HG02798 (cell line): Measurements from ENCODE around the gene CLEC3A.
"Not testable (repeated sequence)": the region's sequence is repeated elsewhere in the genome, so short reads cannot be mapped to it uniquely, and the experiment has no call there.

ENCODE experiments used
- ATAC-seq: cut with Tn5 transposase; IDR thresholded peaks from one replicate; pipeline ENCODE4 v1.9.1; 2021; ENCODE audit warnings: mild to moderate bottlenecking; ENCODE audit not compliant: unreplicated experiment, poor library complexity

The CLEC3A gene, protein sequence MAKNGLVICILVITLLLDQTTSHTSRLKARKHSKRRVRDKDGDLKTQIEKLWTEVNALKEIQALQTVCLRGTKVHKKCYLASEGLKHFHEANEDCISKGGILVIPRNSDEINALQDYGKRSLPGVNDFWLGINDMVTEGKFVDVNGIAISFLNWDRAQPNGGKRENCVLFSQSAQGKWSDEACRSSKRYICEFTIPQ

DNA sequence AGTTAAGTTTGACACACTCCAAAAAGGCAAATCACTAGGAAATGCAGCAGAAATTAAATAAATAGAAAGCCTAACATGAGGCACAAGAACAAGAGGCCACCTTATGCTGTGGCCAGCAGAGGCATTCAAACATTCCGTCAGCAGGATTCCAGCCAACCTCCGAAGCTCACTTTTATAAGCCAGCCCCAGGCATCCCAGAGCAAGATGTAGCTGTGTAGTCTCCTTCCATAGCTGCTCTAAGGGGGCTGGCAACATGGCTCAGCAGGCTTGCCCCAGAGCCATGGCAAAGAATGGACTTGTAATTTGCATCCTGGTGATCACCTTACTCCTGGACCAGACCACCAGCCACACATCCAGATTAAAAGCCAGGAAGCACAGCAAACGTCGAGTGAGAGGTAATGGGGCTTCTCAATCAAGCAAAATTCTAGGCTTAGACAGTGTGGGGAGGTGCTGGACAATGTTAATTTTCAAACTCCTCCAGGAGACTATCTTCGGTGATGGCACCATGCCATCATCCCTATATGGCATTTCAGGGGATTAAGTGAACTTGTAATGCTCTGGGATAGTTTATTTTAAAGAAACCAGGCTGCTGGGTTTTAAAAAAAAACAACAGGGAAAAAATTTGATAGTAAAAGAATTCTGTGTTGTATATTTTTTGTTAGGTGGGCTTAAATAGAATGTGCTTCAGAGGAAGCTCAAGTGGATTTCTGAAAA, at the start of gene CLEC3A:
Gene CLEC3A (plus strand): TSS at position 202 of the 714 bp plus-strand sequence. CDS start 79 bp downstream, at position 281.
- ATAC-seq, result no peak

DNA sequence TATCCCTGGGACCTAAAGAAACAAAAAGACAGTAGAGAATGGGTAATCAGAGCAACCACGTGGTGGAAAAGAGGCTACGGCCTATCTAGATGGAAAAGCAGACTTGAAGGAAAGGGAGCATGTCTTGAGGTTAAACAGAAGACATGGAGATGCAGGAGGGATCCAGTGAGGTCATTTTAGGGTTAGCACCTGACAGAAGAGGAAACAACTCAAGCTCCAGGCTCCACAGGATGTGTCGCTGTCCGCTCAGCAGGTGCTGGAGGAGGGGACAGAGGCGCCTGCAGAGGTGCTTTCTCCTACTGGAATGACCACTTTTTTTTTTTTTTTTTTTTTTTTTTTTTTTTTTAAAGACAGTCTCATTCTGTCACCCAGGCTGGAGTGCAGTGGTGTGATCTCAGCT, 47.5 kb upstream of the CLEC3A start:
- ATAC-seq, result no peak

DNA sequence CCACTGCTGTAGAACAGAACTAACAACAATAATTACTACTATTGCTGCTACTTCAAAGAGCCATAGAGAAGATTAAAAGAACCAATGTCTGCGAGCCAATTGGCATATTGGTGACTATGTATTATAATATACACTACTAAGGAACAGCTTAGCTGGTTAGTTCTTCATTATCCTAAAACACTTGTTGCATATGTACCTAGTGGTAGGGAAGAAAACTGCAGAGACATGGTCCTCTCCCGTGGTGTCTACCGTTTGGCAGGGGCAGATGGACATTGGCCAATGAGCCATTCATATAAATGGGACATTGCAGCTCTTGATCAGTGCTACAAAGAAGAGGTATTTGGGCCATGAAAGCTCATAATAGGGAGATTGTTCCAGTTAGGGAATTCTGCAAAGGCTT, 46.4 kb upstream of the CLEC3A start:
- no peak for ATAC-seq

DNA sequence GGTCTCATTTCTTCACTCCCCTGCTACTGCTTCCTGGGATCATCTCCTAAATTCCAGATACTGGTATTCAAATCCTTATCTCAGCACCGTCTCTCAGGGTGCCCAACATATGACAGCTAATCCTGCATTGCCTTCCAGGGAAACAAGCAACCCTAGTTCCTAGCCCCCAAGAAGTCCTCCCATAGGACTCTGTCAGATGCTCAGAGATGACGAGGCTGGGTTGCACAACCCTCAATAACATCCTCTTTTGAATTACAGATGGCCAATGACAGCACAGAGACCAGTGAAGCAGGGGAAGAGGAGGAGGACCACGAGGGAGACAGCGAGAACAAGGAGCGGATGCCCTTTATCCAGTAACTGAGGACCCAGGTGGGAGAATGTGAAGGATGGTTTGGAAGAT, 45.0 kb upstream of the CLEC3A start:
- no peak for ATAC-seq

DNA sequence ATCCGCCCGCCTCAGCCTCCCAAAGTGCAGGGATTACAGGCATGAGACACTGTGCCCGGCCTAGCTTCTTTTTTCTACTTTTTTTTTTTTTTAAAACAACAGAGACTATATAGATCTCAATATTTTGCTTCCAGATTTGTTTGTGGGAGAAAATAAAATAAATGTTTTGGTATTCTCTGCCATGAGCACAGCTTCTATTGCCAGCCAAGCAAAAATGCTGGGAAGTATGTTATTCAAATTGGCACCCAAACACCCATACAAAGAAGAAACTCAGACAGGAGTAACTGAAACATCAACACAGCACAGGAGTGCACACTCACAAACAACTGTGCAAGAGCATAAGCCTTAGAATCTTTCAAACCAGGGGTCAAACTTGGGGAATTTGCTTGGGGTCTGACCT, 37.2 kb upstream of the CLEC3A start:
- no peak for ATAC-seq

DNA sequence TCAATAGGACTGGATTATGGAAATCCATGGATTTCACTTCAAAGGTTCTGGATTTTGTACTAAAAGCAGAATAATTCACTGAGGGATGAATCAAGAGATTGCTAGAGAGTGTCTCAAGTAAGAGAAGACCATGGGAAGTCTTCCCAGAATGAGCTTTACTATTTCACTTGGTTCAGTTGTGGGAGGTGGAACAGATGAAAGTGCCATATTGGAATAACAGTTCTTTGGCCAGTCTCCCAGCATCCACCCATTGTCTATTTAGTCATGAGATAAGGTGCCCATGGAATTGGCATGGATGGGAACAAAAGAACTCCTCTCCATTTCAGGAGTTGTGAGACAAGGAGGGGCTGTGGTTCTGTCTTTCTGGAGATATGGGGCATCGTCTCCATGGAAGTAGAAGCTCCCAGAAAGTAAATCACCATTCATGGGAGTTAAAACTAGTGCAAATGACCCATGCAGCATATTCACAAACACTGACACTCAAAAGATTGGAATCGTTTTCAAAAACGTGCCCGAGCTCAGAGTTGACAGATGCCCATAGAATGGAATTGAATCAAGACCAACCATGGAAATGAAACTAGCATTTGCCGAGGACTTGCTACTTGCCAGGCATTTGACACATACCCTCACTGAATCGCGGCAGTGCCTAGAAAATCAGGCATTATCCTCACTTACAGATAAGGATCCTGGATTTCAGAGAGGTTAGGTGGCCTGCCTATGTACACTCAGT, 36.2 kb upstream of the CLEC3A start:
- ATAC-seq, result no peak

DNA sequence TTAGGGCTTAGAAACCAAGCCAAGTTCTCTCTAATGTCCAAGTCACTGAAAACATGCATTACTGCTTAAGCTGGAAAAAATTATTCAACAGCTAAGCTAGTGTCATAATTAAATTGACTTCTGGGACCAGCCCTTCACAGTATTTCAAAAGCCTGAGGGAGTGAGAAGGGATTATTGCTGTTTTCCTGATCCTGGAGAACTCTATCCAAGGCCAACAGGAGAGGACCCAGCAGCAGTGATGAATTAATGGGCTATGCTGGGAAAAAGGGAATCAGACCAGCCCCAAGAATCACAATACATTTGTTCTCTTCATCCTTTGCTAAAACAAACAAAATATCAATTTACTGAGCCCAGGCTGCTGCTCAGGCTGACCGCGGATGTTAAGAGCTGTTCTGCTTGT, 34.5 kb upstream of the CLEC3A start:
- no peak for ATAC-seq

DNA sequence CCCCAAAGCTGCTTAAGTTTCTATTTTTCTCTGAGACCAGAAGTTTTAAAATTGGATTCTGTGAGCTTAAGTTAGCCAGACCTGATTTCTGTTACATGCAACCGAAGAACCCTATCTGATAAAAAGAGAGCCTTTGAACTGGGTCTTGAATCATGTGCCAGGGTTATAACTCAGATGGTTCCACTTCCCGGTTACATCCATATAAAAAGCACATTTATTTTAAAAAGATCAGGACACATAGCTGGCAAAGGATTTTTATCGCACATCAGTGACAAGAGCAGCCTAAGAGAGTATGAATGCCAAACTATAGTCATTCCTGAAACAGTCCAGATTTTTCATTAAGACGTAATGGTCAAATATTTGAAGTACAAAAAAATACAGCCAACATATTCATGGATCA, 32.5 kb upstream of the CLEC3A start:
- no peak for ATAC-seq

DNA sequence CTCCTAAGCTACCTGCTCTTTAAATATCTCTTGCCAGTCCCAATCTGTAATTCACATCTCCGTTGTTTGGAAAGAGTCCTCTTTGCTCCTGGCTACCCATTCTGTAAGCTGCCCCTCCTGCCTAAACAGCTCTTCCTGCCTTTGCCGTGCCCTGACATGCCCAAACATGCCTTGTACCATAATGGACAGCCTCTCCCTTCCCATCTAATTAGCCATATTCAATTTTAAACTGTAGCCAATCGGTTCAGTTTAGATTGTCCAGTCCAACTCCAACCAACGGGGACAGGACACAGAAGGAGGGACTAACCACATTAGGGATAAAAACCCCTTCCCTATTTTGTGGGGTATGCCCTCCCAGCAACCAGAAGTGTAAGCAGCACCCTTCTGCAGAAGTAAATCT, 30.6 kb upstream of the CLEC3A start:
- ATAC-seq, result no peak

DNA sequence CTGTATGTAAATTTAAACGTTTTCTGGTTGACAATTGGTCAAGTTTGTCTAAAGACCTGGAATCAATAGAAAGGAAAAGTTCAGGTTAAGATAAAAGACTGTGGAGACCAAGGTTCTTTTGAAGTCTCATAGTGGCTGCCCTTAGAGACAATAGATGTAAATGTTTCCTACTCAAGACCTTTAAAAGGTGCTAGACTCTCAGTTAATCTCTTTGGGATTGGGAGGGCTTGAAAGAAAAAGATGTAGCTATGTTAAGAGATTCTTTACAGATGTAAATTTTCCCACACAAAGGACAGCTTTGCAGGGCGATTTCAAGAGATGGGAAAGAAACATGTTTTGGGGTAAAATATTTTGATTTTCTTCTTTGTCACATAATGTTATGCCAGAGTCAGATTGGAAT, 30.0 kb upstream of the CLEC3A start:
- not testable (repeated sequence) for ATAC-seq

DNA sequence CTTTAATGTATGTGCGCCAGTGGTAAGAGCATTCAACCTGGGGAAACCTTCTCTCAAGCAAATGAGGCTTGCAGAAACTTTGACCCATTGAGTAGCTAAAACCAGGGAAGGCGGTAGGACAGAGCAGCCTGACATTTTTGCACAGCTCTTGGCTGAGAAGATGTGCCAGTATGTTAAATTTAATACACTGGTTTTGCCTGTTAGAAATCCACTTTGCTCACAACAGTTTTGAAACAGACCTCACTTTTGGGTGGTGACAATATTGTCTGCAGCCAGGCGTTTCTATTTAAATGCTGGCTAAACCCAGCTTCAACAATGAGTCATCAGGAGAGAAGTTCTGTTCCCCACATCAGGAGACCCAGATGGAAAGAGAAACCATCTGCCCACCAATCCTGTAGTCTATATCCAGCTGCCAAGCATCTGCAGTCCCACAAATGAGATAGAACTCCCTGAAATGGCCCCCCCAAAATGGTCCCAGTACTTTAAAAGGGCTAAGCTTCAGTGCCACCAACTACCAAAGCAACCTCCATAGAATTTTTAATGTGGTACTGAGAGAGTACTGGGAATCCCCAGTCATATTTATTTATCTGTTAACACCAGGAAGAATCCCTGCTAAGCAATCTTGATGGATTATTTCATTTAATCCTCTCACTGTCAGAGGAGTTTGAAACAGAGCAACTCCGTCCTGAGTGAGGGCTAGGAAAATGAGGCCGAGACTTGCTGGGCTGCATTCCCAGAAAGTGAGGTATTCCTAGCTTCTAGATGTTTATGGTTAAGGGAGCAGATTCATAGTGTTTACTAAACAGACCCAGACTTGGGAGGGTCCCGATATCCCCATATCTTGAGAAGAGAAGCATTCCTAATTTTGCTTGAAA, 29.0 kb upstream of the CLEC3A start:
- no peak for ATAC-seq

DNA sequence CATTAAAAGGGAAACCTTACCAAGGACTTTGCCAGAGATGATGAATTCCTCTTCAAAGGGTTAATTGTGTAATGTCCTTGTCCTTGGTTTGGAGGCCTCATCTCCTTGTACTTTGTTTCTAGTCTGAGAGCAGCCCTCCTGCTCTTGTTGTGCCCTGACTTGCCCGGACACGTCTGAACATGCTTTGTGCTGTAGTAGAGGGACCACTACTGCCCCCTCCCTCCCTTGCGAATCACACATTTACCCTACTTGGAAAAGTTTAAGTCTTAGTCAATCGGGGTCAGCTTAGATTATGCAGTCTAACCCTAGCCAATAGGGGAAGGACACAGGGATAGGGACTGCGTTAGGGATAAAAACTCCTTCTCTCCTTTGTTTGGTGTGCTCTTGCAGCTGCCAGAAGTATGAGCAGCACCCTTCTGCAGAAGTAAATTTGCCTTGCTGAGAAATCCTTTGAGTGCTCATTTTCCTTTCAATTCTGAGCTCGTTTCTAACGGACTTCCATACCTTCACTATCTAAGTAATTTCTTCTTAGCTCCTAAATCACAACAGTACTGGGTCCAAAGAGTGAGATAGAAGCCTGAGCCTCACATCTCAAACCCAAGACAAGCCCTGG, 26.4 kb upstream of the CLEC3A start:
- ATAC-seq, result no peak

DNA sequence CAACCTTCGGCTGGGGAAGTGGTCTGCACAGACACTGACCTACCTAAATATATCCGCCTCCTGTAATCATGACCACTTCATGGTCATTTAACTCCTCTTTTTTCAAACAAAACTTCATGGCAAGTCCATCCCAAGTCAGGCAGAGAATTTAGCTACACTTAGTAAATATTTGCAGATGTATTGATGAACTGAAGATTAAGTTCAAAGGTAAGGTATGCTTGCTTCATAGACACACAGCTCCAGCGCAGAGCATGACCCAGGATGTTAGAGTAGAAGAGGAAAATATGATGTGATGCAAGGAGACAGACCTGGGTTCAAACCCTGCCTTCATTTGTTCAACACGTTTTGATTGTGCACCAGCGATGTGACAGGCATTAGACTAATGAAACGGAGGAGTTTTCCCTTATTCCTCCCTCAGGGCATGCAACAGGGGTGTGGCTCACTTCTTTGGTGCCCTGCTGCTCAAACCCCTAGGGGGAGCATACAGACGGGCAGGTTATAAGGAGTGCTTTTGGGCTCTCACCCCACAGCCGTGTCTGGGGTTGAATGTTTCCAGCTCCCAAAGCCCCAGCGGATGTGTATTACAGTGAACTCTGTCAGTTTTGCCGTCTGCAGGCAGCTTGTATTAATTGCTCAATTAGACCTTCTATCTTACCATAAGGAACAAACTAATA, 23.9 kb upstream of the CLEC3A start:
- no peak for ATAC-seq

DNA sequence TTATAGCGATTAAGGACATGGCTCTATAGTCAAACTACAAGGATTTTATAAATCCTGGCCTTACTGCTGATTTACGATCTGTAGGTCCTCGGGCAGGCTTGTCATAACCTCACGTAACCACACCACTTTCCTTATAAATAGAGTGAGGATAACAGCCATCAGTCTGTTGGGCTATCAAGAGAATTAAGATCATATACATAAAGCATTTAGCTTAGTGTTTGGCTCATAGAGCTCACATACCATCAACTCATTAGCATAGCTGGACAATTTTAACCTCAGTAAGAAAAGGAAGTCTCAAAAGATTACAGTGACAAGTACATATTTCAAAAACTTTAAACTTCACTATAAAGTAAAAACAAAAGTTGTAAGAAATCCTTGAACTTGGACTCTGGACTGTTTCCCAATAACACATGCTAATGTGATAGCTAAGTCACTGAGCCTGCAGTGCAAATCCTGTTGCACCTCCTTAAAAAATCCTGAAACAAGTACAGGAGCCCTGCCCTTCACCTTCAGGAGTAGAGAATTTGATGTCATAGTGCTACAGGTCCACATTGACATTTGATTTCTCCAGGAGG, 20.8 kb upstream of the CLEC3A start:
- ATAC-seq, result no peak

DNA sequence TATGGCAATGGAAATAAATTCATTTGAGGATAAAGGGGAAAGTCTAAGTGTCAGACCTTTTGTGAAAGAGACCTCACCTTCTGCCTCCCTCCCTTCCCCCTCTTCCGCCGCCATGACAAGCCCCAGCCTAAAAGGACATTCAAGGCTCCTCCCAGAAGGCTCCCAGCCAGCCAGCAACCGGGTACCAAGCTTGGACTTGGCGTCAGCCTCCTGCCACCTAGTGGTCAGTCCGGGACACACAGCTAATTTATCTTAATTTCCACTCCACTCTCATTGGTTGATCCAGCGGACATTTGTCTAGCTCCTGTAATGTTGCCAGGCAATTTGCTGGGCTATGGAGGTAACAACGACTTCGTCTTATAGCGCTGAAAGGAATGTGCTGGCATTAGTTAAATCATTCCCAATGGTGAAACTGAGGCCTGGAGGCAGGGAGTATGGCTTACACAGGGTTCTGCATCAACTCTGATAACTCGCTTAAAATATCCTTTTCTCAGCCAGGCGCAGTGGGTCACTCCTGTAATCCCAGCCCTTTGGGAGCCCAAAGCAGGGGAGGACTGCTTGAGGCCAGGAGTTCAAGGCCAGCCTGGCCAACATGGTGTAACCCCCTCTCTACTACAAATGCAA, 19.3 kb upstream of the CLEC3A start:
- ATAC-seq, result peak; percentile 98

DNA sequence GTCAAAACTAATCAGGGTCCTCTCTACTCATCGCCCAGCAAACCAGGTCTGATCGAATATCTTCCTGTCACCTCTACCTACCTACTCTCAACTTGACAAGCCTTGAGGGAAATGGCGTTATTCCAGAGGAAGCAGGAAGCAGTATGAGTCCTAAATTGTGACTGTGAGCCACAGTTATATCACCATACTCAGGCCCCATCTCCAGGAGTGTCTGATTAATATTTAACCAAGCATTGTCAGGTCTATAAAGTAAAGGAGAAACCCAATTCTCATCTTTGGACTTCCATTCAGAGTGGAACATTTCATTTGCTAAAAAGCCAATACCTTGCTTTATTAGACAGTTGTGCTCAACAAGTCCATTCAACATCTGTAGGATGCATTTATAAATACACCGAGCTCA, 17.8 kb upstream of the CLEC3A start:
- ATAC-seq, result no peak

DNA sequence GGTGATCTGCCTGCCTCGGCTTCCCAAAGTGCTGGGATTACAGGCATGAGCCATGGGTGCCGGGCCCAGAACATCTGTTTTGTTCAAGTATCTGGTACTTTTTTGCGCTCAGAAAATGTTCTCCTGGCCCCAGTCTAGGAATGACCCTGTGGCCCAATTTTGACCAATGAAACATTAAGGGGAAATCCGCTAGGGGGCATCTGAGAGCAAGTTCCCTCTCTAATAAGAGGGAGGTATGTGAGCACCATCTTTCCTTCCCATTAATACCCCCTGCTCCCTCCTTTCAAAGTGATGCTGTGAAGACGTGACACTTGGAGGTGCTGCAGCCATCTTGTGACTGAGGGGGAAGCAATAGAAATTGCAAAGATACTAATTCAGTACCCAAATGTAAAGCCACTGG, 16.5 kb upstream of the CLEC3A start:
- no peak for ATAC-seq

DNA sequence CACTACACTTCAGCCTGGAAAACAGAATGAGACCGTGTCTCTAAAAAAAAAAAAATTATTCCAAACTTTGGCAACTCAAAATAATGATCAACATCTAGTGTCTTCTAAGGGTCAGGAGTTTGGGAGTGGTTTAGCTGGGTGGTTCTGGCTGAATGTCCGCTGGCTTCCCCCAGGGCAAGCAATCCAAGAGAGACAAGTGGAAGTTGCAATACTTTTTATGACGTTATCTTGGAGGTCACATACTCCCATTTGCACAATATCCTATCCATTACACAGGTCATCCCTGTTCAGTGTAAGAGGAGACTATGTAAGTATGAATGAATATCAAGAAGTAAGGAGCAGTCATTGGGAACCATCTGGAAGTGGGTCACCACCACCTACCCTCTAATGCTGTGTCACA, 15.2 kb upstream of the CLEC3A start:
- no peak for ATAC-seq

DNA sequence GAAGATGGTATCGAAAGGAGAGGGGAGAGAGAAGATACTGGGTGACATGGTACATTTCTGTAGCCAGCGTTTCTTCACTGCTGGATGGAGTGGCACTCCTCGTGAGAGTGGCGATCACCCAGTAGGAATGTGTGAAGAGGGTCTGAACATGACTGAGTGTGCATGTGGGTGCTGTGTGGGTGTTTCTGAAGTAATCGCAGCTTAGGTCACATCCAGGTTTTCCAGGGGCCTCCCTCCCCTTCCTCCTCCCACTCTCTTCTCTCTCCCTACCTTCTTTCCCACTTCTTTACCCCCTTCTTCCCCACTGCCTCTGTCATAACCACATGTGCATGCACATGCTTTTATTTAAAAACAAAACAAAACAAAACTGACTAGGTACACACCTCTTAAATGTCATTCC, 1.8 kb downstream of the CLEC3A start:
- ATAC-seq, result no peak
